H9 (cell line): ENCODE results near the gene SHMT2. TPM values are rescaled to one million over a fixed set of nuclear protein-coding genes. Genes with fewer than 3 reads are reported as not detected.

Experiments
- DNase-seq: peaks from one replicate; pipeline ENCODE4 v3.0.0-alpha.2; 2017
- H2AFZ ChIP-seq: one replicate; pipeline ENCODE4 v1.6.1; 2013; ENCODE audit warnings: mild to moderate bottlenecking, low read length, control low read depth, moderate library complexity
- H2AK5ac ChIP-seq: 2 replicates; pipeline ENCODE4 v1.6.1; 2013; ENCODE audit warnings: low read length, control low read depth, mixed read lengths; ENCODE audit not compliant: insufficient read length
- H2BK120ac ChIP-seq: one replicate; pipeline ENCODE4 v1.6.1; 2013; ENCODE audit warnings: low read depth, mild to moderate bottlenecking, low read length, control low read depth, inconsistent platforms; ENCODE audit not compliant: poor library complexity, severe bottlenecking
- H2BK12ac ChIP-seq: 2 replicates; pipeline ENCODE4 v1.6.1; 2013; ENCODE audit warnings: low read length, control low read depth, mixed read lengths, low read depth; ENCODE audit not compliant: insufficient read length
- H2BK15ac ChIP-seq: 2 replicates; pipeline ENCODE4 v1.6.1; 2013; ENCODE audit warnings: low read depth, low read length, control low read depth
- H2BK20ac ChIP-seq: one replicate; pipeline ENCODE4 v1.6.1; 2013; ENCODE audit warnings: low read depth, mild to moderate bottlenecking, low read length, control low read depth, inconsistent platforms; ENCODE audit not compliant: poor library complexity, severe bottlenecking
- H2BK5ac ChIP-seq: 2 replicates; pipeline ENCODE4 v1.6.1; 2013; ENCODE audit warnings: low read length, control low read depth, mixed read lengths; ENCODE audit not compliant: insufficient read length
- H3K14ac ChIP-seq: 2 replicates; pipeline ENCODE4 v1.6.1; 2013; ENCODE audit warnings: low read length, control low read depth; ENCODE audit not compliant: insufficient read depth
- H3K18ac ChIP-seq: 2 replicates; pipeline ENCODE4 v1.6.1; 2013; ENCODE audit warnings: low read depth, mild to moderate bottlenecking, mixed read lengths, low read length, control low read depth; ENCODE audit not compliant: insufficient read length
- H3K23ac ChIP-seq: 2 replicates; pipeline ENCODE4 v1.6.1; 2013; ENCODE audit warnings: low read length, control low read depth, mixed read lengths, low read depth; ENCODE audit not compliant: insufficient read length
- H3K23me2 ChIP-seq: 2 replicates; pipeline ENCODE4 v1.6.1; 2013; ENCODE audit warnings: low read depth, mild to moderate bottlenecking, mixed read lengths, low read length, control low read depth; ENCODE audit not compliant: insufficient read length, poor library complexity, severe bottlenecking
- H3K27ac ChIP-seq: 2 replicates; pipeline ENCODE4 v1.5.1; 2013; ENCODE audit warnings: low read length, control low read depth, mixed read lengths, low read depth; ENCODE audit not compliant: insufficient read length
- H3K27me3 ChIP-seq: 2 replicates; pipeline ENCODE4 v1.6.1; 2013; ENCODE audit warnings: low read length, control low read depth, inconsistent platforms; ENCODE audit not compliant: insufficient read depth
- H3K4ac ChIP-seq: 2 replicates; pipeline ENCODE4 v1.6.1; 2013; ENCODE audit warnings: low read depth, mild to moderate bottlenecking, control low read depth, inconsistent platforms, low read length, moderate library complexity
- H3K4me1 ChIP-seq: 2 replicates; pipeline ENCODE4 v1.6.1; 2013; ENCODE audit warnings: low read length, control low read depth, inconsistent platforms; ENCODE audit not compliant: insufficient read depth
- H3K4me2 ChIP-seq: 2 replicates; pipeline ENCODE4 v1.6.1; 2013; ENCODE audit warnings: low read length, control low read depth, mixed read lengths; ENCODE audit not compliant: insufficient read length, insufficient read depth
- H3K56ac ChIP-seq: 2 replicates; pipeline ENCODE4 v1.6.1; 2013; ENCODE audit warnings: low read depth, mild to moderate bottlenecking, mixed read lengths, low read length, control low read depth; ENCODE audit not compliant: insufficient read length
- H3K79me1 ChIP-seq: 2 replicates; pipeline ENCODE4 v1.6.1; 2013; ENCODE audit warnings: low read depth, mild to moderate bottlenecking, moderate library complexity, low read length, control low read depth, inconsistent platforms; ENCODE audit not compliant: insufficient read depth, poor library complexity, severe bottlenecking
- H3K79me2 ChIP-seq: 2 replicates; pipeline ENCODE4 v1.6.1; 2013; ENCODE audit warnings: low read length, control low read depth, inconsistent platforms; ENCODE audit not compliant: insufficient read depth
- H3K9ac ChIP-seq: 2 replicates; pipeline ENCODE4 v1.6.1; 2013; ENCODE audit warnings: low read length, control low read depth, mixed read lengths; ENCODE audit not compliant: insufficient read length; ENCODE audit errors: extremely low read depth
- H3K9me3 ChIP-seq: one replicate; pipeline ENCODE4 v1.6.1; 2013; ENCODE audit warnings: low read depth, low read length, inconsistent platforms; ENCODE audit not compliant: control insufficient read depth
- H3T11ph ChIP-seq: one replicate; pipeline ENCODE4 v1.6.1; 2013; ENCODE audit warnings: mild to moderate bottlenecking, low read length, control low read depth, inconsistent platforms
- H4K20me1 ChIP-seq: one replicate; pipeline ENCODE4 v1.6.1; 2013; ENCODE audit not compliant: control insufficient read depth, insufficient read length, insufficient read depth
- H4K5ac ChIP-seq: 2 replicates; pipeline ENCODE4 v1.6.1; 2013; ENCODE audit warnings: low read depth, mild to moderate bottlenecking, mixed read lengths, low read length, control low read depth; ENCODE audit not compliant: insufficient read length
- H4K8ac ChIP-seq: replicated peaks from 2 replicates; pipeline ENCODE4 v1.6.1; 2013; ENCODE audit warnings: low read length, control low read depth, mixed read lengths, low read depth; ENCODE audit not compliant: insufficient read length
- H4K91ac ChIP-seq: 2 replicates; pipeline ENCODE4 v1.6.1; 2013; ENCODE audit warnings: low read depth, mild to moderate bottlenecking, moderate library complexity, mixed read lengths, low read length, control low read depth; ENCODE audit not compliant: insufficient read length
- H3K27ac Mint-ChIP-seq, 3 experiments: 2 replicates in 2 of 3; 3 replicates in 1 of 3; pipeline ENCODE4 v1.8.0; 2020 to 2021; ENCODE audit warnings: mixed read lengths in 3 of 3, mild to moderate bottlenecking in 1 of 3, moderate library complexity in 1 of 3
- H3K27me3 Mint-ChIP-seq: 2 replicates; pipeline ENCODE4 v1.8.0; 2021; ENCODE audit warnings: low read depth, mild to moderate bottlenecking, moderate library complexity, mixed read lengths
- H3K36me3 Mint-ChIP-seq, 3 experiments: 2 replicates in 2 of 3; 3 replicates in 1 of 3; pipeline ENCODE4 v1.8.0; 2020 to 2021; ENCODE audit warnings: low read depth in 3 of 3, mixed read lengths in 3 of 3; ENCODE audit not compliant: insufficient read depth in 1 of 3
- H3K4me1 Mint-ChIP-seq, 2 experiments: 2 replicates each; pipeline ENCODE4 v1.8.0; 2020; ENCODE audit warnings: mixed read lengths in 2 of 2
- H3K4me3 Mint-ChIP-seq, 2 experiments: 2 replicates in 1 of 2; 3 replicates in 1 of 2; pipeline ENCODE4 v1.8.0; 2020 to 2021; ENCODE audit warnings: mild to moderate bottlenecking in 2 of 2, mixed read lengths in 2 of 2, moderate library complexity in 1 of 2
- H3K9me3 Mint-ChIP-seq, 2 experiments: 2 replicates in 1 of 2; 3 replicates in 1 of 2; pipeline ENCODE4 v1.8.0; 2020; ENCODE audit warnings: mild to moderate bottlenecking in 2 of 2, mixed read lengths in 2 of 2, moderate library complexity in 1 of 2
- WGBS: extraction: QIAGEN DNeasy Blood & Tissue Kit; methylation state at CpG from one replicate; pipeline ENCODE4 v1.1.7; 2013; ENCODE audit warnings: missing lambda C conversion rate, low lambda C conversion rate, mixed read lengths; ENCODE audit not compliant: insufficient read length; ENCODE audit errors: extremely low coverage; 5-methylcytosine and 5-hydroxymethylcytosine counted together
- total RNA-seq: library from RNA; stranded (reverse); gene quantifications from 2 replicates; pipeline ENCODE4 v1.2.1, GENCODE V29; 2021
- TF ChIP-seq, protein P1 (sequence below): fragments of 200-600 bp; sonication (generic); conservative IDR thresholded peaks from 3 replicates; pipeline ENCODE4 v1.8.0; 2021; ENCODE audit warnings: antibody characterized with exemption, mild to moderate bottlenecking

SHMT2 gene
- total RNA-seq, 1 experiment from 2014 or later, result 260 TPM

DNA sequence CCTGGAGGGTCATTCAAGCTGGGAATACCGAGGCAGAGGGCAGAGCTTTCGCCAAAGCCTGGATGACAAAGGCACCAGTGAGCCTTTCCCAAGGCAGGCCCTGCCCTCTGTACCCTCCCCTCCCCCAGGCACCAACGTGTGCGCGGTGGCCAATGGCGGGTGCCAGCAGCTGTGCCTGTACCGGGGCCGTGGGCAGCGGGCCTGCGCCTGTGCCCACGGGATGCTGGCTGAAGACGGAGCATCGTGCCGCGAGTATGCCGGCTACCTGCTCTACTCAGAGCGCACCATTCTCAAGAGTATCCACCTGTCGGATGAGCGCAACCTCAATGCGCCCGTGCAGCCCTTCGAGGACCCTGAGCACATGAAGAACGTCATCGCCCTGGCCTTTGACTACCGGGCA is 44.1 kb upstream of the SHMT2 start:
- Histone ChIP-seq H4K8ac (no peak overlapping the region), H3K79me2 (no peaks in the 10 kb centered on the region), H3K9ac (no peak overlapping the region), H2BK120ac (no peak overlapping the region), H3K56ac (no peak overlapping the region), H3T11ph (no peak overlapping the region), H2BK20ac (no peak overlapping the region), H2AFZ (no peak overlapping the region), H4K5ac (no peak overlapping the region), H3K14ac (no peak overlapping the region), H3K79me1 (no peaks in the 10 kb centered on the region), H3K9me3 (no peaks in the 10 kb centered on the region), H4K91ac (no peak overlapping the region), H2AK5ac (no peak overlapping the region), H3K4ac (no peak overlapping the region), H3K27me3 (no peaks in the 10 kb centered on the region), H3K4me2 (no peak overlapping the region), H4K20me1 (no peaks in the 10 kb centered on the region), H2BK12ac (no peak overlapping the region), H3K4me1 (no peaks in the 10 kb centered on the region), H2BK15ac (no peak overlapping the region), H3K23ac (no peak overlapping the region), H2BK5ac (no peak overlapping the region), H3K18ac (no peak overlapping the region), H3K23me2 (no peaks in the 10 kb centered on the region), H3K27ac (no peak overlapping the region)
- Mint-ChIP-seq H3K27ac (no peak overlapping the region), H3K9me3 (no peaks in the 10 kb centered on the region), H3K4me3 (no peak overlapping the region), H3K27me3 (no peaks in the 10 kb centered on the region), H3K4me1 (peaks cover 4 to 5% of the 10 kb centered on the region in 2 experiments), H3K36me3 (peaks cover 55 to 92% (median 87%) of the 10 kb centered on the region in 3 experiments)
- WGBS, result no CpG with 5 or more reads among the region's 25 CpGs
- TF ChIP-seq, protein P1, sequence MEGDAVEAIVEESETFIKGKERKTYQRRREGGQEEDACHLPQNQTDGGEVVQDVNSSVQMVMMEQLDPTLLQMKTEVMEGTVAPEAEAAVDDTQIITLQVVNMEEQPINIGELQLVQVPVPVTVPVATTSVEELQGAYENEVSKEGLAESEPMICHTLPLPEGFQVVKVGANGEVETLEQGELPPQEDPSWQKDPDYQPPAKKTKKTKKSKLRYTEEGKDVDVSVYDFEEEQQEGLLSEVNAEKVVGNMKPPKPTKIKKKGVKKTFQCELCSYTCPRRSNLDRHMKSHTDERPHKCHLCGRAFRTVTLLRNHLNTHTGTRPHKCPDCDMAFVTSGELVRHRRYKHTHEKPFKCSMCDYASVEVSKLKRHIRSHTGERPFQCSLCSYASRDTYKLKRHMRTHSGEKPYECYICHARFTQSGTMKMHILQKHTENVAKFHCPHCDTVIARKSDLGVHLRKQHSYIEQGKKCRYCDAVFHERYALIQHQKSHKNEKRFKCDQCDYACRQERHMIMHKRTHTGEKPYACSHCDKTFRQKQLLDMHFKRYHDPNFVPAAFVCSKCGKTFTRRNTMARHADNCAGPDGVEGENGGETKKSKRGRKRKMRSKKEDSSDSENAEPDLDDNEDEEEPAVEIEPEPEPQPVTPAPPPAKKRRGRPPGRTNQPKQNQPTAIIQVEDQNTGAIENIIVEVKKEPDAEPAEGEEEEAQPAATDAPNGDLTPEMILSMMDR, result no peak
- DNase-seq, result no peak
